ENCODE results near the gene EIF4G3.

DNA sequence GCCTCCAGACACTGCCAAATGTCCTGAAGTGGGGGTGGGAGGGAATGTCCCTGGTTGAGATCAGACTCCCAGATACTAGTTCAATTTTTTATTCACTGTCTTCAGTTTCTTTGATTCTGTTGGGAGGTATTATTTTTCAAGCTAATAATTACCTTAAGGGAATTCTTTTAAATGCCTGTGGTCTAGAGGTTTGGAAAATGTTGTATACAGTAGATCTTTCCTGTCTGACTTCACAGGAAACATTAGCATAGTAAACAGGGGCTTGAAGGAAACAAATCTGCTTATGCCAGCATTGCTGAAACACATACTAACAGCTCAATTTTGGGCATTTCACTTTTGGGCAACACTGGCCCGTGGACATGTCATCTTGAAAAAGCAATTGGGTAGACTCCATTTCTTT, 305.3 kb downstream of the EIF4G3 start:
- no peak for TF ChIP-seq EZH2 (IDR thresholded peaks at IDR 0.05; ENCODE audit: low read length, missing control alignments)
- TF ChIP-seq, protein P1, sequence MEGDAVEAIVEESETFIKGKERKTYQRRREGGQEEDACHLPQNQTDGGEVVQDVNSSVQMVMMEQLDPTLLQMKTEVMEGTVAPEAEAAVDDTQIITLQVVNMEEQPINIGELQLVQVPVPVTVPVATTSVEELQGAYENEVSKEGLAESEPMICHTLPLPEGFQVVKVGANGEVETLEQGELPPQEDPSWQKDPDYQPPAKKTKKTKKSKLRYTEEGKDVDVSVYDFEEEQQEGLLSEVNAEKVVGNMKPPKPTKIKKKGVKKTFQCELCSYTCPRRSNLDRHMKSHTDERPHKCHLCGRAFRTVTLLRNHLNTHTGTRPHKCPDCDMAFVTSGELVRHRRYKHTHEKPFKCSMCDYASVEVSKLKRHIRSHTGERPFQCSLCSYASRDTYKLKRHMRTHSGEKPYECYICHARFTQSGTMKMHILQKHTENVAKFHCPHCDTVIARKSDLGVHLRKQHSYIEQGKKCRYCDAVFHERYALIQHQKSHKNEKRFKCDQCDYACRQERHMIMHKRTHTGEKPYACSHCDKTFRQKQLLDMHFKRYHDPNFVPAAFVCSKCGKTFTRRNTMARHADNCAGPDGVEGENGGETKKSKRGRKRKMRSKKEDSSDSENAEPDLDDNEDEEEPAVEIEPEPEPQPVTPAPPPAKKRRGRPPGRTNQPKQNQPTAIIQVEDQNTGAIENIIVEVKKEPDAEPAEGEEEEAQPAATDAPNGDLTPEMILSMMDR (conservative IDR thresholded peaks at IDR 0.05 in 1 of 2, IDR thresholded peaks at IDR 0.05 in 1 of 2; ENCODE audit: low read depth in 1 of 2, low read length in 2 of 2): no peak
